ENCODE measurements around the gene CDH13.

The CDH13 gene

GRCh38 chr16:83599789-83600462 is 973.2 kb downstream of the CDH13 start:
- no peak for DNase-seq

GRCh38 chr16:83602761-83603722 is 976.3 kb downstream of the CDH13 start:
- no peak for DNase-seq

- no peak for DNase-seq
Measured at GRCh38 chr16:83603723-83604570, 977.2 kb downstream of the CDH13 start.

- DNase-seq: no peak
Measured at GRCh38 chr16:83606486-83607030, 979.8 kb downstream of the CDH13 start.

DNA sequence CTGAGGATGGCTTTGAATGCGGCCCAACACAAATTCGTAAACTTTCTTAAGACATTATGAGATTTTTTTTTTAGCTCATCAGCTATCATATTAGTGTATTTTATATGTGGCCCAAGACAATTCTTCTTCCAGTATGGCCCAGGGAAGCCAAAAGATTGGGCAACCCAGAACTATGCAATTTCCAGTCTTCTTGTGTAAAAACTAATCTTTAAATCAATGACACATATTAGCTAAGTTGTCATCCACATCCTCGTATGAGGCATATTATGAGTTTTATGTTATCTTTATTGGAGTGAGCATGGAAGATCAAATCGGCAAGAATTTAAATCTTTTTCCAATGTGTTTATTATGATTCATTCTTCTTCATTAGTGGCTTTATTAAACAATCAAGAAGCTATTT is 982.4 kb downstream of the CDH13 start:
- no peak for DNase-seq

GRCh38 chr16:83615141-83615952 is 988.6 kb downstream of the CDH13 start:
- DNase-seq: no peak

- DNase-seq: no peak
Measured at GRCh38 chr16:83615953-83616350, 989.2 kb downstream of the CDH13 start.

GRCh38 chr16:83619381-83620150 is 992.8 kb downstream of the CDH13 start:
- no peak for DNase-seq

- no peak for DNase-seq
Measured at GRCh38 chr16:83622010-83622409, 995.2 kb downstream of the CDH13 start.

- no peak for DNase-seq
Measured at GRCh38 chr16:83623091-83623730, 996.4 kb downstream of the CDH13 start.

DNA sequence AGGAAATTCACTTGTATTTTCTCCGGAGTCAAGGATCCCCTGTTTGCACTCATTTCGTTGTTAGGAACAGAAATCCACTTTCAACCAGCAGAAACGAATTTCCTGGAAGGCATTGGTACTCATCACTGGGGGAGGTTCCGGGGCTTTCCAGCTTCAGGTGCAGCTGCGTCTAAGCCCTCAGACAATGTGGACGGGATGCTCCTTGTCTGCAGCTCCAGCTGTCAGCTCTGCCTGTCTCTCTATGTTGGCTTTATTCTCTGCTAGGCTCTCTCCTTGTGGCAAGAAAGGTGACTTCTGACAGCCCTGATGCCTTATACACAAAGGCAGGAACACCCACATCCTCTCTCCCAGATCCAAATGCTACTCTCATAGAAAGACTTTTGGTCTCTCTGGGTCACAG is 997.1 kb downstream of the CDH13 start:
- DNase-seq: no peak

DNA sequence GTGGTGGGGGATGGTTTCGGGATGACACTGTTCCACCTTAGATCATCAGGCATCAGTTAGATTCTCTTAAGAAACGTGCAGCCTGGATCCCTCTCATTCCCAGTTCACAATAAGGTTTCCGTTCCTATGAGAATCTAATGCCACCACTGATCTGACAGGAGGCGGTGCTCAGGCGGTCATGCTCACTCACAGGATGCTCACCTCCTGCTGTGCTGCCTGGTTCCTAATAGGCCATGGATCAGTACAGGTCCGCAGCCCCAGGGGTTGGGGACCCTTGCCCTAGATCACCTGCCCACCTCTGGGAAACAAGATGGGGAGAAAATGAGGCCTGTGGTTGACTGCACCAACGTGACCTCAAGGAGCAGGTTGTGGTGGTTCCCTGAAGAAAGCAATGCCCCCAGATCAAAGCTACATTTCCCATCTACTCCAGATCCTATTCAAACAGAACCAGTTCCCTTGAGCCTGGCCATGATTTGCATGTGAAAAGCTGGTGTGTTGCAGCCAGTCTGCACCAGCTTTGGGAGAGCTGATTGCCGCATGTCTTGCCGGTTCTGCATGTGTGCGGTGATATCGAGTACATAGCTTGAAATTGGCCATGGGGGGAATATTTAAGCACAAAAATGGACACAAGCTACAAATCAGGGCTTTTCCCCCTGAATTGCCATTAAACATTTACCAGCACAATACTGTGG is 997.8 kb downstream of the CDH13 start:
- DNase-seq: no peak

DNA sequence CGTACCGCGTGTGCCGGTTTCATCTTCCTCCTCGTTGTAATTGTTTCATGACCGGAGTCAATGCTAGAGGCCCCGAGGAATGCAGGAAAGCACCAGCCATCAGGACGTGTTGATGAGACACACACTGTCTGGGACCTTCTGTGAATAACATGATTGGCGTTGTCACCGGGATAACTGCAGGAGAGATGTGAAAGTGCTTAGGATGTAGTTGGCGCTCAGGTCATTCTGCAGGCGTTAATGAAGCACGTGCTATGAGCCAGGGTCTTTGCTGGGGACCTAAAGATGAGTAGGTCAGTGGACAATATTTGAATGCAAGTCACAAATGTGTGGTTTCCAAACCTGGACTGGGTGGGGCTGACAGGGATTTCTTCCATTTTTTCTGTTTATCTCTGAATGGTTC is 999.4 kb downstream of the CDH13 start:
- no peak for DNase-seq

DNA sequence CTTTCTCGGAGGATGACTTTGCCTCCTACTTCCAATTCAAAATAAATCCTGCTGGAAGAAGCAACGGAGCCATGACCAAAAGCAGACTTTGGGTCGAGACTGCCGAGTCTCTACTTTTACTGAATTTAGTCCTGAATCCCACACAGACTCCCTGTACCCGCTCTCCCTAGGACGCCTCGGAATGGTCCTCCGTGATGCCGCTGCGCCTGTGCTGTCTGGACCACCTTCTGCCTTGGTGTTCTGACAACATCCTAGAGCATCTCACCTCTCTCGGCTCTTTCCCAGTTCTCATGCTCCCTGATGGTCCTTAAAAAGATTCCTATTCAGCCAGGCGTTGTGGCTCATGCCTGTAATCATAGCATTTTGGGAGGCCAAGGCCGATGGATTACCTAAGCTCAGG is 999.9 kb downstream of the CDH13 start:
- DNase-seq: no peak

DNA sequence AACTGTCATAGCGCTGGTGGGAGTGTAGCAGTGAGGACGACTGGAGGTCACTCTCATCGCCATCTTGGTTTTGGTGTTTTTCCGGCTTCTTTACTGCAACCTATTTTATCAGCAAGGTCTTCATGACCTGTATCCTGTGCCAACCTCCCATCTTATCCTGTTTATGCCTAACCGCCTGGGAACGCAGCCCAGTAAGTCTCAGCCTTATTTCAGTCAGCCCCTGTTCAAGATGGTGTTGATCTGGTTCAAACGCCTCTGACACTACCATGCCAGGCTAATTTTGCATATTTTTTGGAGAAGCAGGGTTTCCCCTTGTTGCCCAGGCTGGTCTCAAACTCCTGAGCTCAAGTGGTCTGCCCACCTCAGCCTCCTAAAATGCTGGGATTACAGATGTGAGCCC is 1001.2 kb downstream of the CDH13 start:
- no peak for DNase-seq

DNA sequence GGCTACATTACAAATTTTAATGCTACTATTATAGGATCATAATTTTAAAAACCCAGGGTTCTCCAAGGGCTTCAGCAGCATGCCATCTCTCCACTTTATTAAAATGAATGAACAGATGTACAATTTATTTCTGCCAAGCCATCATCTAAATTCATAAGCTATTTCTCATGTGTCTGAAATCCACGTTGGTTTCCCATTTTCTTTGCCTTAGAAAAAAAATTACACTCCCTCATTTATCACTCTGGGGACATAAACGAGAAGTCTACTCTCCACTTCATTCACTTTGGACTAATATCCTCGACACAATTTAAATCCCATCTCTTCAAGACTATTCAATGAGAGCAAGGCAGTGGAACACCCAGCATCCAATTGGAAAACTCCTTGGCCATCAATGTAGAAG is 1002.7 kb downstream of the CDH13 start:
- no peak for DNase-seq

DNA sequence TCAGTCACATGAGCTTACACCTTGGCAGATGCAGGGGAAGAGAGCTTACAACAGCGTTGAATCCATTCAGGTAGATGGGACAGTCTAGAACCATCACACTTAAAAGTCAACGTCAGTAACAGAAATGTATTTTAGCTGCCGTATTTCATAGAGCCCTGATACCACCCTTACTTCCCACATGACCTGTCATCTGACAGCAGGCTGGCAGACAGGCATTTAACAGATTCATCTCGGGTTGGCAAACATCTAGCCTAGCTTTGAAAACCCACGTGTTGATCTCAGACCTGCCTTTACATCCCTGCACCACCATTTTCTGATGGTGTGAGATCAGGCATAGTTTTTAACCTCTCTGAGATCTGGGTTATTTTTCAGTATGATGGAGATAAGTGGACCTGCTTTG is 1003.1 kb downstream of the CDH13 start:
- no peak for DNase-seq

DNA sequence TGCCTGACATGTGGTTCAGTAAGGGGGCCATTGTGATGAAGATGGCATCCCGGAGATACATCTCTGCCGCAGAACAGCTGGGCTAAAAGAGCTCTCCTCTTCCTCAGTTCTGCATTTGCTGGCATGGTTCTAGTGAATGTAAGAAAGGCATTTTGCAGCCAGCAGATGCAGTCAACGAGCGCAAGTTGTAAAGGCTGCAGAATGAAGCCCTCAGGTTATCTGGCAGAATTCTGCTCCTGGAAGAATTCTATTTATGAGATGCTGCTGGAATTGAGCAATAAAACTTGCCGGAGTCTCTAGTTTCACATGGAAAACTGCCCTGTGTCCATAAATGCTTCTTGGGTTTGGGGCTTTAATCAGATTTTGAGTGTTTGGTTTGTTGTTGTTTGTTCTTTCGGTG is 1004.2 kb downstream of the CDH13 start:
- DNase-seq: no peak

DNA sequence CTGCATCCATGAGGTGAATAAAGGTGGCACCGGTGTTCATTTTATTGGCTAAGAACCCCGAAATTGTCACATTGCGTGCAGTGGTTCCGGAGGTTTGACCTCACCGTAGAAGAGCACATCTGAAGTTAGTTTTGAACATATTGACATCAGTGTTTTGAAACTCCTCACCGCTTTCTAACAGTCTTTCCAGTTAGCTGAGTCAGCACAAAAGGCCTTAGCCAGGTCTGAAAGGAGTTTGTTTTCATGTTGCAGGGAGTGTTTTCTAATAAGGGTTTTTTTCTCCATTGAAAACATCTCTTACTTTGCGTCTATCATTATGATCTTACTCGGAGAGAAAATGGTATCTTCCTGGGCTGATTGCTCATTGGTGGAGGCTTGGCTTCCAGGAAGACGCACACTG is 1006.5 kb downstream of the CDH13 start:
- DNase-seq: no peak

- no peak for DNase-seq
Measured at GRCh38 chr16:83648347-83648746, 1021.6 kb downstream of the CDH13 start.

Measured in effector CD8-positive, alpha-beta T cell (primary cell).